ENCODE data around the gene KCNN3.
A peak's percentile ranks its signal among the peaks of the same experiment; 100 is the strongest.

Gene KCNN3

GRCh38 chr1:154860156-154860870, 9.8 kb downstream of the KCNN3 start:
- no peak for DNase-seq (ENCODE audit: low spot score)

- DNase-seq (ENCODE audit: low spot score), result no peak
Measured at GRCh38 chr1:154859786-154860155, 10.3 kb downstream of the KCNN3 start.

- DNase-seq (ENCODE audit: low spot score), result no peak
Measured at GRCh38 chr1:154859151-154859785, 10.8 kb downstream of the KCNN3 start.

- DNase-seq (ENCODE audit: low spot score), result no peak
Measured at GRCh38 chr1:154857441-154858215, 12.5 kb downstream of the KCNN3 start.

- no peak for DNase-seq (ENCODE audit: low spot score)
Measured at GRCh38 chr1:154857022-154857421, 13.1 kb downstream of the KCNN3 start.

- no peak for DNase-seq (ENCODE audit: low spot score)
Measured at GRCh38 chr1:154856544-154856943, 13.5 kb downstream of the KCNN3 start.

- DNase-seq (ENCODE audit: low spot score), result no peak
Measured at GRCh38 chr1:154856049-154856448, 14.0 kb downstream of the KCNN3 start.

- no peak for DNase-seq (ENCODE audit: low spot score)
Measured at GRCh38 chr1:154855186-154855851, 14.8 kb downstream of the KCNN3 start.

- DNase-seq (ENCODE audit: low spot score), result no peak
Measured at GRCh38 chr1:154852845-154853244, 17.2 kb downstream of the KCNN3 start.

GRCh38 chr1:154851392-154852177, 18.5 kb downstream of the KCNN3 start:
- DNase-seq (ENCODE audit: low spot score), result no peak

- DNase-seq (ENCODE audit: low spot score), result no peak
Measured at GRCh38 chr1:154849645-154850131, 20.4 kb downstream of the KCNN3 start.

- DNase-seq (ENCODE audit: low spot score), result no peak
Measured at GRCh38 chr1:154848983-154849382, 21.1 kb downstream of the KCNN3 start.

GRCh38 chr1:154847891-154848290, 22.2 kb downstream of the KCNN3 start:
- peak; percentile 84 for DNase-seq (ENCODE audit: low spot score)

GRCh38 chr1:154846565-154847442, 23.3 kb downstream of the KCNN3 start:
- peak; percentile 79 for DNase-seq (ENCODE audit: low spot score)

GRCh38 chr1:154845879-154846278, 24.2 kb downstream of the KCNN3 start:
- DNase-seq (ENCODE audit: low spot score), result no peak

GRCh38 chr1:154845174-154845573, 24.9 kb downstream of the KCNN3 start:
- no peak for DNase-seq (ENCODE audit: low spot score)

- no peak for DNase-seq (ENCODE audit: low spot score)
Measured at GRCh38 chr1:154844297-154844681, 25.8 kb downstream of the KCNN3 start.

GRCh38 chr1:154843636-154844296, 26.3 kb downstream of the KCNN3 start:
- DNase-seq (ENCODE audit: low spot score), result no peak

GRCh38 chr1:154842635-154843034, 27.4 kb downstream of the KCNN3 start:
- DNase-seq (ENCODE audit: low spot score), result no peak

GRCh38 chr1:154841384-154841783, 28.7 kb downstream of the KCNN3 start:
- no peak for DNase-seq (ENCODE audit: low spot score)

Data from globus pallidus (tissue), 1 donor.